Measurements from ENCODE around the gene PRKCA. TPM values are rescaled to one million over a fixed set of nuclear protein-coding genes. Genes with fewer than 3 reads are reported as not detected.
A peak's percentile ranks its signal among the peaks of the same experiment; 100 is the strongest.
"Not testable (repeated sequence)": the region's sequence is repeated elsewhere in the genome, so short reads cannot be mapped to it uniquely, and the experiment has no call there.

The PRKCA gene
- total RNA-seq, 1 experiment from 2014 or later, result 12.7 TPM

- not testable (repeated sequence) for DNase-seq (ENCODE audit: low spot score)
These were observed 22.1 kb downstream of the PRKCA start for GRCh38 chr17:66324381-66325004.

GRCh38 chr17:66326476-66327047 is 24.1 kb downstream of the PRKCA start:
- DNase-seq (ENCODE audit: low spot score), result no peak

GRCh38 chr17:66330646-66331037 is 28.2 kb downstream of the PRKCA start:
- no peak for DNase-seq (ENCODE audit: low spot score)

GRCh38 chr17:66331038-66331816 is 28.8 kb downstream of the PRKCA start:
- no peak for DNase-seq (ENCODE audit: low spot score)

GRCh38 chr17:66335797-66336196 is 33.4 kb downstream of the PRKCA start:
- DNase-seq (ENCODE audit: low spot score), result no peak

- DNase-seq (ENCODE audit: low spot score), result no peak
These were observed 34.9 kb downstream of the PRKCA start for GRCh38 chr17:66337268-66337667.

GRCh38 chr17:66337866-66338485 is 35.6 kb downstream of the PRKCA start:
- no peak for DNase-seq (ENCODE audit: low spot score)

GRCh38 chr17:66338937-66339336 is 36.5 kb downstream of the PRKCA start:
- DNase-seq (ENCODE audit: low spot score), result no peak

GRCh38 chr17:66339561-66339960 is 37.1 kb downstream of the PRKCA start:
- no peak for DNase-seq (ENCODE audit: low spot score)

GRCh38 chr17:66340720-66341119 is 38.3 kb downstream of the PRKCA start:
- no peak for DNase-seq (ENCODE audit: low spot score)

- DNase-seq (ENCODE audit: low spot score), result no peak
These were observed 39.0 kb downstream of the PRKCA start for GRCh38 chr17:66341462-66341861.

- DNase-seq (ENCODE audit: low spot score), result not testable (repeated sequence)
These were observed 39.9 kb downstream of the PRKCA start for GRCh38 chr17:66342263-66342662.

GRCh38 chr17:66343531-66344078 is 41.2 kb downstream of the PRKCA start:
- DNase-seq (ENCODE audit: low spot score), result no peak

- DNase-seq (ENCODE audit: low spot score), result no peak
These were observed 42.1 kb downstream of the PRKCA start for GRCh38 chr17:66344473-66344872.

GRCh38 chr17:66345264-66345663 is 42.9 kb downstream of the PRKCA start:
- no peak for DNase-seq (ENCODE audit: low spot score)

- not testable (repeated sequence) for DNase-seq (ENCODE audit: low spot score)
These were observed 43.7 kb downstream of the PRKCA start for GRCh38 chr17:66345949-66346638.

- DNase-seq (ENCODE audit: low spot score), result no peak
These were observed 45.5 kb downstream of the PRKCA start for GRCh38 chr17:66347661-66348514.

- DNase-seq (ENCODE audit: low spot score), result peak; percentile 76
These were observed 46.3 kb downstream of the PRKCA start for GRCh38 chr17:66348584-66349165.

GRCh38 chr17:66349521-66350254 is 47.3 kb downstream of the PRKCA start:
- DNase-seq (ENCODE audit: low spot score), result no peak

GRCh38 chr17:66350576-66350975 is 48.2 kb downstream of the PRKCA start:
- DNase-seq (ENCODE audit: low spot score), result not testable (repeated sequence)
